Neural cell (in vitro differentiated cells): Measurements from ENCODE around the gene LRP2. TPM values are rescaled to one million over a fixed set of nuclear protein-coding genes. Genes with fewer than 3 reads are reported as not detected.

Source experiments
- H2AFZ ChIP-seq: fragments of 200-600, 300-800 bp; sonication (generic), shearing (Covaris generic); 2 replicates; pipeline ENCODE4 v1.6.0; 2014; ENCODE audit warnings: low read depth, mild to moderate bottlenecking, antibody characterized with exemption, low read length, moderate library complexity
- H3F3A ChIP-seq: fragments of 200-600 bp; shearing (Covaris generic); 2 replicates; pipeline ENCODE4 v1.6.1; 2016; ENCODE audit warnings: mild to moderate bottlenecking, moderate library complexity, mixed read lengths, antibody characterized with exemption, low read length; ENCODE audit not compliant: insufficient read depth, poor library complexity, severe bottlenecking
- H3K27ac ChIP-seq: fragments of 200-600, 300-800 bp; sonication (generic), shearing (Covaris generic); 2 replicates; pipeline ENCODE4 v1.5.1; 2014; ENCODE audit warnings: mild to moderate bottlenecking, low read length, moderate library complexity
- H3K27me3 ChIP-seq: fragments of 300-800, 200-600 bp; sonication (generic), shearing (Covaris generic); 2 replicates; pipeline ENCODE4 v1.6.0; 2014; ENCODE audit warnings: mild to moderate bottlenecking, low read depth, low read length, moderate library complexity; ENCODE audit not compliant: insufficient read depth
- H3K36me3 ChIP-seq: fragments of 300-800, 200-600 bp; sonication (generic), shearing (Covaris generic); 2 replicates; pipeline ENCODE4 v1.5.1; 2014; ENCODE audit warnings: mild to moderate bottlenecking, antibody characterized with exemption, low read length, moderate library complexity; ENCODE audit not compliant: insufficient read depth
- H3K4me2 ChIP-seq: fragments of 300-800, 200-600 bp; sonication (generic), shearing (Covaris generic); 2 replicates; pipeline ENCODE4 v1.6.0; 2014; ENCODE audit warnings: mild to moderate bottlenecking, low read length
- H3K4me3 ChIP-seq: fragments of 300-800, 200-600 bp; sonication (generic), shearing (Covaris generic); 2 replicates; pipeline ENCODE4 v1.5.1; 2014; ENCODE audit warnings: mild to moderate bottlenecking, low read length, moderate library complexity
- H3K79me2 ChIP-seq: fragments of 200-600 bp; shearing (Covaris generic); replicated peaks from 2 replicates; pipeline ENCODE4 v1.6.0; 2014; ENCODE audit warnings: mild to moderate bottlenecking, low read length, moderate library complexity; ENCODE audit not compliant: insufficient read depth
- H3K9ac ChIP-seq: fragments of 300-800, 200-600 bp; sonication (generic), shearing (Covaris generic); 2 replicates; pipeline ENCODE4 v1.6.1; 2016; ENCODE audit warnings: mild to moderate bottlenecking, low read length, mixed read lengths
- H3K9me2 ChIP-seq: fragments of 200-600 bp; shearing (Covaris generic); 2 replicates; pipeline ENCODE4 v1.6.1; 2016; ENCODE audit warnings: mild to moderate bottlenecking, low read length, mixed read lengths; ENCODE audit not compliant: insufficient read depth
- H3K9me3 ChIP-seq: fragments of 200-600, 300-800 bp; sonication (generic), shearing (Covaris generic); 2 replicates; pipeline ENCODE4 v1.6.1; 2016; ENCODE audit warnings: mild to moderate bottlenecking, mixed run types, low read length, moderate library complexity, mixed read lengths
- H4K20me1 ChIP-seq: fragments of 200-600 bp; shearing (Covaris generic); 2 replicates; pipeline ENCODE4 v1.6.1; 2016; ENCODE audit warnings: mild to moderate bottlenecking, mixed run types; ENCODE audit not compliant: insufficient read depth
- CTCF ChIP-seq: fragments of 450-650 bp; IDR thresholded peaks from 2 replicates; pipeline ENCODE4 v1.5.1; 2014; ENCODE audit warnings: antibody characterized with exemption, mild to moderate bottlenecking, moderate library complexity; ENCODE audit not compliant: poor library complexity, severe bottlenecking
- EP300 ChIP-seq: fragments of 450-650 bp; conservative IDR thresholded peaks from 2 replicates; pipeline ENCODE4 v1.6.1; 2014; ENCODE audit warnings: antibody characterized with exemption, mild to moderate bottlenecking, moderate library complexity; ENCODE audit not compliant: poor library complexity, severe bottlenecking
- EZH2 ChIP-seq: fragments of 200-600, 300-800 bp; shearing (Covaris generic), sonication (generic); IDR thresholded peaks from 2 replicates; pipeline ENCODE4 v1.6.1; 2014; ENCODE audit warnings: antibody characterized with exemption, low read length, borderline replicate concordance, mild to moderate bottlenecking; ENCODE audit not compliant: insufficient read depth, poor library complexity, severe bottlenecking
- MXI1 ChIP-seq: fragments of 450-650 bp; conservative IDR thresholded peaks from 2 replicates; pipeline ENCODE4 v1.6.1; 2014; ENCODE audit warnings: antibody characterized with exemption, mild to moderate bottlenecking; ENCODE audit not compliant: poor library complexity, severe bottlenecking
- POLR2AphosphoS5 ChIP-seq: IDR thresholded peaks from 2 replicates; pipeline ENCODE4 v1.6.1; 2012
- RAD21 ChIP-seq: fragments of 450-650 bp; conservative IDR thresholded peaks from 2 replicates; pipeline ENCODE4 v1.6.1; 2014; ENCODE audit warnings: antibody characterized with exemption, mild to moderate bottlenecking, moderate library complexity
- REST ChIP-seq: IDR thresholded peaks from 2 replicates; pipeline ENCODE4 v1.6.1; 2012; ENCODE audit warnings: borderline replicate concordance
- SMC3 ChIP-seq: fragments of 450-650 bp; conservative IDR thresholded peaks from 2 replicates; pipeline ENCODE4 v1.6.1; 2014; ENCODE audit warnings: antibody characterized with exemption, mild to moderate bottlenecking, moderate library complexity; ENCODE audit not compliant: poor library complexity
- TAF1 ChIP-seq: IDR thresholded peaks from 2 replicates; pipeline ENCODE4 v1.6.1; 2012; ENCODE audit warnings: low read depth
- polyA plus RNA-seq: library from polyadenylated mRNA; depleted of rRNA; stranded (reverse); fragments of >200 nt; gene quantifications from 2 replicates; pipeline ENCODE4 v1.2.3, GENCODE V29; 2014

LRP2 gene
- polyA plus RNA-seq, 1 donor from 2014 or later = 1.8 TPM

- Histone ChIP-seq H2AFZ (no peak overlapping the region), H3K27ac (no peak overlapping the region), H3F3A (no peaks in the 10 kb centered on the region), H3K9me2 (no peaks in the 10 kb centered on the region), H3K9me3 (no peaks in the 10 kb centered on the region), H3K27me3 (no peaks in the 10 kb centered on the region), H4K20me1 (no peaks in the 10 kb centered on the region), H3K4me3 (no peak overlapping the region), H3K79me2 (no peaks in the 10 kb centered on the region), H3K4me2 (no peak overlapping the region), H3K9ac (no peak overlapping the region), H3K36me3 (no peaks in the 10 kb centered on the region)
- TF ChIP-seq EP300 (no peak), RAD21 (no peak), POLR2AphosphoS5 (no peak), SMC3 (no peak), MXI1 (no peak), EZH2 (no peak), CTCF (no peak), REST (no peak), TAF1 (no peak)
These were observed 8.1 kb downstream of the LRP2 start for GRCh38 chr2:169354244-169354643.

DNA sequence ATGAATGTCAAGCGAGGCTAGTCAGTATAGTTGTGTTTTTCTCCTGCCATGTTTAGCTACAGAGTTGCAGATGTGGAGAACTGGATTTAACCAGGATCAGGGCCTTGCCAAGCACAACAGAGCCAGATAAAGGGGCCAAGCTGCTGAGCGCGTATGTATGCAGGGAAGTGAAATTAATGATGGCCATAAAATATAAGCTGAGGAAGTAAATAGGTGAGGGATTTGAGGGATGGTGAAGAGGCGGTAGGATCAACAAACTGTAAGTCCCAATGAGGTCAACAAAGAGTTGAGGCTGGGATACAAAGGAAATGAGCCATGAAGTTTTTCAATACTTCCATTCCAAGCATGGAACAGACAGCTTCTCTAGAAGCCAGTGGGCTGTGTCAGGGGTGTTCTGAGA lies 10.6 kb downstream of the LRP2 start:
- Histone ChIP-seq H2AFZ (no peak overlapping the region), H3K27me3 (no peaks in the 10 kb centered on the region), H4K20me1 (no peaks in the 10 kb centered on the region), H3K27ac (no peak overlapping the region), H3K4me3 (no peak overlapping the region), H3K79me2 (no peaks in the 10 kb centered on the region), H3K9ac (no peak overlapping the region), H3F3A (no peaks in the 10 kb centered on the region), H3K9me3 (no peaks in the 10 kb centered on the region), H3K36me3 (no peaks in the 10 kb centered on the region), H3K4me2 (no peak overlapping the region), H3K9me2 (no peaks in the 10 kb centered on the region)
- TF ChIP-seq RAD21 (no peak), CTCF (no peak), POLR2AphosphoS5 (no peak), EZH2 (no peak), MXI1 (no peak), TAF1 (no peak), REST (no peak), EP300 (no peak), SMC3 (no peak)
